GM21786 (cell line): ENCODE data around the gene UBE2J2.
"Not testable (repeated sequence)": the region's sequence is repeated elsewhere in the genome, so short reads cannot be mapped to it uniquely, and the experiment has no call there.

Experiments used
- ATAC-seq: cut with Tn5 transposase; IDR thresholded peaks from one replicate; pipeline ENCODE4 v1.9.1; 2021; ENCODE audit not compliant: unreplicated experiment

The UBE2J2 gene

DNA sequence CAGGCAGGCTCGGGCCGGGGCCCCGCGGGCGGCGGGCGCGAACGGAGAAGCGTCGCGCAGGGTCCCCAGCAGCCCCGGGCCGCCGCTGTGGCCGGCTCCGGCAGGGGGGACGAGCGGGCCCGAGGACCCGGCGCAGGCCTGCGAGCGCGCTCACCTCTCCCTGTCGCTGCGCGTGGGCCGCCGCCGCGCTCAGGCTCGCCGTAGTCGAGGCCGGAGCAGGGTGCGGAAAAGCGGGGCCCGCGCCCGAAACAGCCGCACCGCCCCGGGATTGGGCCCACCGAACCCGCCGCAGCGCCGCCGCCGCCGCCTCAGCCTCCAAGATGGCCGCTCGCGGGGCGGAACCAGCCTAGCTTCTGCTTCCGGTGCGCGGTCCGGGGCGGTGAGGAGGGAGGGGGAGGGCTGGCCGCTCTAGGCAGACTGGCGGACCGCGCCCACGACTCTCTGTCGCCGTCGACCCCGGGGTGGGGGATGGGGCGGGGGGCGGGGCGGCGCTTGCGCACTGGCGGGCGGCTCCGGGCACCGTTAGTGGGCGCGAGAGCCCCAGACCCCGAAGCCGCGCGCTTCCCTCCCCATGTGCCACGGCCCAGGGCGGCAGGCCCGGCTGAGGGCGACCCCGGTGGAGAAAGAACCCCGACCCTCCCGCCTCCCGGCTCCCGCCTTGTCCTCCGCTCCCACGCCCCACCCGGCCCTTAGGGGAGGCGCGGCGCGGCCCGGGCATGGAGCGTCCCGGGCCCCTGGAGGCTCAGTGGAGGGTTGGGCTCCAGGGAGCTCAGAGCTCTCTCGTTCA, at the start of gene UBE2J2:
Gene UBE2J2 (minus strand): TSS at position 343 of the 787 bp plus-strand sequence. CDS start 5,862 bp downstream, outside the sequence.
- ATAC-seq = peak; percentile 84

DNA sequence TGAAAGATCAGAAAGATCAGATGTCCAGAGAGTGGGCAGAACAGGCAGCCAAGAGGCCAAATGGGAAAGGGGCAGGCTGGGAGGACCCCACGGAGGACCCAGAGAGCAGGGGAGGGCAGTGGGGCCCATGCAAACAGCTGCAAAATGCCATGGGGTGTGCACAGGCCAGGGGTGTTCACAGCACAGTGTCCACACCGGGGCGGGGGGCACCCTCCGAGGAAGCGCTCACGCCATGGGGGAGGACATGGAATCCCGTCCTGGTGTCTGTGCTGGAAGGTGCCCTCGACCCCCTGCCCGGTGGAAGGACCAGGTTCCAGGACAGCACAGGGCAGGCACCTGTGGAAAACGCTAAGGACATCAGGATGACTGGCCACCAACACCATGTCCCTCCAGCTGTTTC, 49.3 kb upstream of the UBE2J2 start:
- no peak for ATAC-seq

- ATAC-seq = no peak
Observed at GRCh38 chr1:1322418-1322817, 48.8 kb upstream of the UBE2J2 start.

GRCh38 chr1:1321477-1321876, 47.8 kb upstream of the UBE2J2 start:
- no peak for ATAC-seq

DNA sequence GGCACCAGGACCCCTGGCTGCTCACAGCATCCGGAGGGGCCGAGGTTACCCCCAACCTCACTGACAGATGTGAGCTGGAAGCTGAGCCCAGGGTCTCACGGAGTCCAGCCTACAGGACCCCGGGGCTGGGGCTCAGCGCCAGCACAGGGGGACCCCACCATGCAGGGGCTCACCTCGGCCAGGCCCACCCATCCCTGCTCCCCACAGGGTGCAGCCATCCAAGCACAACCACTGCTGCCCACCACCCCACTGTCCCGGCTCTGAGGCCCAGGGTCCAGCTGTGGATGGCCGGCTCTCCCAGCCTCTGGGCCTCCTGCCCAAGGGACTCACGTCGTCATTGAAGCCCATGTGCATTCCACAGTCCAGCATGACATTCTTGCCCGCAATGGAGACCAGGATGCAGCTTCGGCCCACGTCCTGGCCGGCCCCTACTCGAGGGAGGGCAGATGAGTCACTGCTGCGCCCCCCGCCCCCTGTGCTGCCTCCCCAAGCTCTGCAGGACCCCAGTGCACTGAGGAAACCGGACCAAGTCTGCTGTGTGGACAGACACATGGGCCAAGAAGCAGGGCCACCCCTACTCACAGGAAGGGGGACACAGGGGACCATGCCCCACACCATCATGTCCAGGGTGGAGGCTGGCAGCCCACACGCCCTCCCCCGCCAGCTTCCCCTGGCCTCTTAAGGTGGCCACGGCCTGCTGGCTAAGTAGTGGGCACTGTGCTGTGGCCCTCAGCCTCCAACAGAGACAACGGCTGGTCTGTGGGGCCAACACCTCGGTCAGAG, 47.2 kb upstream of the UBE2J2 start:
- ATAC-seq = no peak

GRCh38 chr1:1319646-1319941, 45.9 kb upstream of the UBE2J2 start:
- ATAC-seq = no peak

DNA sequence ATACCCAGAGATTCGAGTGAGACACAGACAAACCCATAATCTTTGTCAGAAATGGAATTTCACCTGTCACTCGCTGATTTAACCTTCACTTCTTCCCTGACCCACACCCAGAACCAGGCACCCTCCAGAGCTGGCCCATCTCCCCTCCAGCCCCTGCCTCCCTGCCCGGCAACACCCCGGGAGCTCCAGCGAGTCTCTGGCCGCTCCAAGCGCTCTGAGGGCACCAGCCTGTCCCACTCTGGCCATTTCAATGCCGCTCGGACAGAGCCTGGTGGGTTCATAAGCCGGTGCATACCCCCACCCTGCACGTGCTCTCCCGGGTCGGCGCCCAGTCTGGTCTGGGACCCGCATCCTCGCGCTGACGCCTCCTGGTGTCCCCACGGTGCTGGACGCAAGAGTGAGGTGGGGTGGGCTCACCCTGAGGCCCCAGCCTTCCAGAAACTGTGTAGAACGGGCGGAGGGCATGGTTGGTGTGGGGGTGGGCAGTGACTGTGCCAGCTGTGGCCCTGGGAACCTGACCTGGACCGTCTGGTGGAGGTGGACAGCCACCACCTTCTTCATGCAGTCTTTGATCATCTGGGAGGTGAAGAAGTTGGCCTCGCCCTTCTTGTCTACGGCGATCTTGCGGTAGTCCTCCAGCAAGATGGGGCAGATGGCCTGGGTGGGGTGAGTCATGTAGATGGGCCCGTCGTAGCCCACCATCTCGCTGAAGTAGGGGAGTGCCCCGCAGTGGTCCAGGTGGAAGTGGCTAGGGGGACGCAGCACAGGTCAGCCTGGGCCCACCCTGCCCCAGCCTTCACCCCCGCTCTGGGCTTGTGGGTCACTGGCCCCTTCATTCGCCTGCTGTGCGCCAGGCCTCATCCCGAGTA, 45.4 kb upstream of the UBE2J2 start:
- ATAC-seq = no peak

DNA sequence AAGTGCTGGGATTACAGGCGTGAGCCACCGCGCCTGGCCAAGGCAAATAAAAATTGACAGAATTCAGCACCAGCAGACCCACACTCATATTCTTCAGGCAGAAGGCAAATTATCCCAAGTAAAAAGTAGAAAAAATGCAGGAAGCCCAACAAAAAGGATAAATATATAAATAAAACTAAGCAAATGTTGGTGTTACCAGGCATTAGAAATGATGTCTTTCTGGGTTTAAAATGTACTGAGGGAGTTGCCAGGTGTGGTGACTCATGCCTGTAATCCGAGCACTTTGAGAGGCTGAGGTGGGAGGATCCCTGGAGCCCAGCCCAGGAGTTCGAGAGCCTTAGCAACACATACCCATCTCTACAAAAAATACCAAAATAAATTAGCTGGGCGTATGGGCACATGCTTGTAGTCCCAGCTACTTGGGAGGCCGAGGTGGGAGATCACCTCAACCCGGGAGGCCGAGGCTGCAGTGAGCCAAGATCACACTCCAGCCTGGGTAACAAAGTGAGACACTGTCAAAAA, 44.5 kb upstream of the UBE2J2 start:
- ATAC-seq = no peak

GRCh38 chr1:1317420-1317819, 43.8 kb upstream of the UBE2J2 start:
- no peak for ATAC-seq

- not testable (repeated sequence) for ATAC-seq
Observed at GRCh38 chr1:1316199-1316598, 42.5 kb upstream of the UBE2J2 start.

GRCh38 chr1:1315435-1315954, 41.8 kb upstream of the UBE2J2 start:
- ATAC-seq = no peak

DNA sequence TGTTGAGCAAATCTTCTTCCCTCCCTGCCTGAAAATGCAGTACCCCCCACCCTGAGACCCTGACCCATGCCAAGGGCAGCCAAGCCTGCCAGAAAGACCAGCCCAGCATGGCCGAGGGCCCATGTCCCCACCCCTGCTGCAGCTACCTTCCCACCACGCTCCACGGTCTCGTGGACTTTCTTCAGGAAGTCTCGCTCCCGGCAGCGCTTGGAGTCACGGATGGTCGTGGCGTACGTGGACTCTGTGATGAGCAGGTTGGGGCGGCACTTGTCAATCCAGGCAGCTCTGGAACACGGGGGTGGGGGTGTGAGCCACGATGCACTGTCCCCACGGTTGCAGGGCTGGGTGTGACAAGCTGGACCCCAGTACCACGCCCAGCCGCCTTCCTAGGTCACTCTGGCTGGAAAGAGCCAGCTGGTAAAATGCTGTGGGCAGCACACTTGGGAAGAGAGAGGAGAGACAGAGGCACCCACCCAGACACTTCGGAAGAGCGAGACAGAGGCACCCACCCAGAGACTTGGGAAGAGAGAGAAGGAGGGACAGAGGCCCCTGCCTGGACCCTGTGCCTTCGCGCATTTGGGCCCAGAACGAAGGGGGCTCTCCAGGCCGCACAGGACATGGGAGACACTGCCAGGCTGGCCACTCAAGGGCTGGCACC, 41.2 kb upstream of the UBE2J2 start:
- ATAC-seq = no peak

GRCh38 chr1:1314237-1314586, 40.6 kb upstream of the UBE2J2 start:
- no peak for ATAC-seq

- no peak for ATAC-seq
Observed at GRCh38 chr1:1313500-1314236, 40.0 kb upstream of the UBE2J2 start.

GRCh38 chr1:1312450-1313314, 39.0 kb upstream of the UBE2J2 start:
- no peak for ATAC-seq

- ATAC-seq = no peak
Observed at GRCh38 chr1:1311107-1312104, 37.8 kb upstream of the UBE2J2 start.

DNA sequence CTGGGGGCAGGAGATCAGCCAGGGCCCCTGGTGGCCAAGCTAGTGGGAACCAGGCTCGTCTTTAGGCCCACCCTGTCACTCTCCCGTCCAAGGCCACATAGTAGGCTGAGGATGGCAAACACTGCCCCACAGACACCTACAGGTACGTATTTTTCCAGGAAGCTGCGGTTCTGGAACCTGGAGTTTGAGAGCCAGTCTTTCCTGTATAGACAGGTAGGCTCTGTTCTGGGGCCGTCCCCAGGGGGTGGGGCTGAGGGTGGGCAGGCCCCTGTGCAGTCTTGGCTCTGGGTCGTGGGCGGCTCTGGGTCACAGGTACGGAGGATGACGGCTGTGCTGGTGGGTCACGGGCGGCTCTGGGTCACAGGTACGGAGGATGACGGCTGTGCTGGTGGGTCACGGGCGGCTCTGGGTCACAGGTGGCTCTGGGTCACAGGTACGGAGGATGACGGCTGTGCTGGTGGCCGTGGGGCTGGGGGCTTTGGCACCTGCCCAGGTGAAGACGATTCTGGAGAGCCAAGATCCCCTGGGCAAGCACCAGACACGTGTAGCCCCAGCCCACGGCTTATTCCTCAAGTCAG, 36.9 kb upstream of the UBE2J2 start:
- no peak for ATAC-seq

- ATAC-seq = no peak
Observed at GRCh38 chr1:1310109-1310385, 36.4 kb upstream of the UBE2J2 start.
